BE2C (cell line): ENCODE data around the gene ADAMTSL3.

Source experiments
- DNase-seq: peaks from one replicate; pipeline ENCODE4 v3.0.0-alpha.2; 2020
- H3K27me3 ChIP-seq: fragments of 250-450 bp; sonication (Bioruptor Pico); 2 replicates; pipeline ENCODE4 v1.5.1; 2020; ENCODE audit warnings: mild to moderate bottlenecking
- H3K36me3 ChIP-seq: fragments of 250-450 bp; sonication (Bioruptor Pico); 2 replicates; pipeline ENCODE4 v1.5.1; 2020; ENCODE audit warnings: mild to moderate bottlenecking
- H3K4me1 ChIP-seq: fragments of 250-450 bp; sonication (Bioruptor Pico); 2 replicates; pipeline ENCODE4 v1.5.1; 2020
- H3K4me3 ChIP-seq: 2 replicates; pipeline ENCODE4 v1.5.1; 2011; ENCODE audit warnings: low read depth, low read length
- H3K9me3 ChIP-seq: fragments of 250-450 bp; sonication (Bioruptor Pico); 2 replicates; pipeline ENCODE4 v1.5.1; 2020
- CTCF ChIP-seq: IDR thresholded peaks from 2 replicates; pipeline ENCODE4 v1.5.1; 2012; ENCODE audit warnings: mild to moderate bottlenecking, low read depth, low read length

Gene ADAMTSL3

GRCh38 chr15:83930392-83931212 is 276.7 kb downstream of the ADAMTSL3 start:
- H3K4me1 ChIP-seq, result no peaks in the 10 kb centered on the region
- DNase-seq, result no peak
- H3K4me3 ChIP-seq, result no peak overlapping the region
- H3K36me3 ChIP-seq, result no peaks in the 10 kb centered on the region
- no peaks in the 10 kb centered on the region for H3K9me3 ChIP-seq
- no peaks in the 10 kb centered on the region for H3K27me3 ChIP-seq
- TF ChIP-seq CTCF, result no peak

- DNase-seq, result no peak
- Histone ChIP-seq H3K4me3 (no peak overlapping the region), H3K27me3 (no peaks in the 10 kb centered on the region), H3K9me3 (no peaks in the 10 kb centered on the region), H3K4me1 (no peaks in the 10 kb centered on the region), H3K36me3 (no peaks in the 10 kb centered on the region)
- TF ChIP-seq CTCF, result no peak
Observed at GRCh38 chr15:83935774-83936173, 281.9 kb downstream of the ADAMTSL3 start.

GRCh38 chr15:83940136-83940535 is 286.2 kb downstream of the ADAMTSL3 start:
- Histone ChIP-seq H3K27me3 (no peaks in the 10 kb centered on the region), H3K9me3 (no peaks in the 10 kb centered on the region), H3K4me1 (no peaks in the 10 kb centered on the region), H3K4me3 (no peak overlapping the region), H3K36me3 (no peaks in the 10 kb centered on the region)
- TF ChIP-seq CTCF, result no peak
- no peak for DNase-seq

GRCh38 chr15:83943043-83943442 is 289.1 kb downstream of the ADAMTSL3 start:
- no peaks in the 10 kb centered on the region for H3K4me1 ChIP-seq
- no peak for TF ChIP-seq CTCF
- H3K36me3 ChIP-seq, result no peaks in the 10 kb centered on the region
- H3K27me3 ChIP-seq, result no peaks in the 10 kb centered on the region
- H3K4me3 ChIP-seq, result no peak overlapping the region
- no peaks in the 10 kb centered on the region for H3K9me3 ChIP-seq
- DNase-seq, result no peak

- no peaks in the 10 kb centered on the region for H3K36me3 ChIP-seq
- no peak for DNase-seq
- no peaks in the 10 kb centered on the region for H3K4me1 ChIP-seq
Observed at GRCh38 chr15:83943849-83944404, 290.0 kb downstream of the ADAMTSL3 start.

More at GRCh38 chr15:83943849-83944404, 290.0 kb downstream of the ADAMTSL3 start:
- Histone ChIP-seq H3K4me3 (no peak overlapping the region), H3K9me3 (no peaks in the 10 kb centered on the region), H3K27me3 (no peaks in the 10 kb centered on the region)
- TF ChIP-seq CTCF, result no peak
